Coronary artery (tissue), 2 donors: ENCODE results near the gene CCSER1.

Source experiments
- DNase-seq: peaks from one replicate; pipeline ENCODE4 v3.0.0-alpha.2; 2017; ENCODE audit warnings: low spot score
- H3K27ac ChIP-seq, 2 donors: fragments of 200-600 bp; sonication (generic); one replicate each; pipeline ENCODE4 v1.5.1; 2016 to 2019
- H3K4me3 ChIP-seq: fragments of 200-600 bp; sonication (generic); 2 replicates; pipeline ENCODE4 v1.5.1; 2016; ENCODE audit warnings: mild to moderate bottlenecking, moderate library complexity
- CTCF ChIP-seq: fragments of 200-600 bp; sonication (generic); IDR thresholded peaks from one replicate; pipeline ENCODE4 v1.5.1; 2019; ENCODE audit warnings: antibody characterized with exemption

The CCSER1 gene

GRCh38 chr4:90760059-90760458, 632.9 kb downstream of the CCSER1 start:
- no peak overlapping the region for H3K27ac ChIP-seq
- no peak overlapping the region for H3K4me3 ChIP-seq
- no peak for TF ChIP-seq CTCF
- DNase-seq: no peak

- Histone ChIP-seq H3K27ac (no peak overlapping the region), H3K4me3 (no peak overlapping the region)
- no peak for TF ChIP-seq CTCF
- DNase-seq: no peak
Observed at GRCh38 chr4:90766837-90767236, 639.6 kb downstream of the CCSER1 start.

- Histone ChIP-seq H3K4me3 (no peak overlapping the region), H3K27ac (no peak overlapping the region)
- TF ChIP-seq CTCF: no peak
- no peak for DNase-seq
Observed at GRCh38 chr4:90769251-90769650, 642.1 kb downstream of the CCSER1 start.

- no peak overlapping the region for H3K4me3 ChIP-seq
- no peak for TF ChIP-seq CTCF
- no peak for DNase-seq
- no peak overlapping the region for H3K27ac ChIP-seq
Observed at GRCh38 chr4:90780193-90780592, 653.0 kb downstream of the CCSER1 start.

- no peak for DNase-seq
- no peak for TF ChIP-seq CTCF
- Histone ChIP-seq H3K4me3 (no peak overlapping the region), H3K27ac (no peak overlapping the region)
Observed at GRCh38 chr4:90786602-90787001, 659.4 kb downstream of the CCSER1 start.

- no peak for TF ChIP-seq CTCF
- Histone ChIP-seq H3K27ac (no peak overlapping the region), H3K4me3 (no peak overlapping the region)
- DNase-seq: no peak
Observed at GRCh38 chr4:90792696-90793095, 665.5 kb downstream of the CCSER1 start.

GRCh38 chr4:90798948-90799347, 671.8 kb downstream of the CCSER1 start:
- TF ChIP-seq CTCF: no peak
- no peak for DNase-seq
- Histone ChIP-seq H3K4me3 (no peak overlapping the region), H3K27ac (no peak overlapping the region)
